Measurements from ENCODE around the gene ADAMTS16.

The ADAMTS16 gene

DNA sequence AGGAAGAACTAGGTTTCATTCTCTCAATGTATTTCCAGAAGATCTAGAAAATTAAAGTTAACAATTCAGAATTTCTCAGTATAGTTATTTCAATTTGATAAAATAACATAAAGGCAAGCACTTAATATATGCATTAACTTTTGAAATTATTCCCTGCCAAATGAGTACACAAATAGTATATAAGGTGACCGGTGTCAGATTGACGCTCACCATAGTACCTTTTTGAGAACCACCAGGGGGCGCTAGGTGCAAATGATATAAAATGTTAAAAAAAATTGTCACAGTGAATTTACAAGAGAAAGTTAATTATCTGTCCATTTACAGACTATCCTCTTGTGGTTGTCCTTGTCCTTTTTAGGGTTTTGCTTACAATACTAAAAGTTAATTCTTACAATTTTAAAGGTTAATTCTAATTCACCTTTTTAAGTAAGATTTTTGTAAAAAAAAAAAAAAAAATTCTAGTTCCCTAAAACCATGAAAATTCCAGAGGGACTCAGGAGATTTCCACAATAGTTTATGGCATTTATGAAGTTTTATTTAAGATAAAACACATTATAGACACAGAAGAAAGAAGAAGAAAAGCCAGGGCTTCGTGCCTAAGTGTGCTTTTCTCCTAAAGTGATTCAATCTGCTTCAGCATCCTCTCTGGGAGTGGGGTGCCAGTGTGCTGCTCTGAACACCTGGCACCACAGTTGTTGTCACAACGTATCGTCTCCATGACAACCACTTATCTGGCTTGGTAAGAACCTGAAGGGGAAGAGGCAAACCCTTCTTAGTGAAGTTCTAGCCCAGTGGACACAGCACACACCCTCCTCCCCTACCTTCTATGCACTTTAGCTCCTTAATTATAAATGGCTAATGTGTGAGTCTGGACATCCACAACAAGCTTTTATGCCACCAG, 1.7 kb downstream of the ADAMTS16 start:
- peak; percentile 63 for DNase-seq (ENCODE audit: low spot score)

DNA sequence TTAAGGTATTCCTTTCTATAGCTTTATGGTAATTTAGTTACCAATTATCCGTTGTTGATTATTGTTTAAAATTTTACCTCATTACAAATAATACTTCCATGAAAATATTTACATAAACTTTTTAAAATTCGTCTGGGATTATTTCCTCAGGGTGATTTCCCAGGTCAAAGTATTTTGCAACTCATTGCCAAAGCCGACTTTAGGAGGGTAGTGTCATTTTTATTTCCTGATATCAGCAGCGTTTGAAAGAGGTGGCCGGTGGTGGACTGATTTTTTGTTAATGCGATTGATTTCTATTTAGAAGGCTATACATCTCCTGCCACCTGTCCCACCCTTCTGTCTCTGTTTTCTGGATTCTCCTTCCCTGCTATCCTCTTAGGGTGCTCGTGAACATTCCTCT, 4.3 kb downstream of the ADAMTS16 start:
- DNase-seq (ENCODE audit: low spot score), result no peak

DNA sequence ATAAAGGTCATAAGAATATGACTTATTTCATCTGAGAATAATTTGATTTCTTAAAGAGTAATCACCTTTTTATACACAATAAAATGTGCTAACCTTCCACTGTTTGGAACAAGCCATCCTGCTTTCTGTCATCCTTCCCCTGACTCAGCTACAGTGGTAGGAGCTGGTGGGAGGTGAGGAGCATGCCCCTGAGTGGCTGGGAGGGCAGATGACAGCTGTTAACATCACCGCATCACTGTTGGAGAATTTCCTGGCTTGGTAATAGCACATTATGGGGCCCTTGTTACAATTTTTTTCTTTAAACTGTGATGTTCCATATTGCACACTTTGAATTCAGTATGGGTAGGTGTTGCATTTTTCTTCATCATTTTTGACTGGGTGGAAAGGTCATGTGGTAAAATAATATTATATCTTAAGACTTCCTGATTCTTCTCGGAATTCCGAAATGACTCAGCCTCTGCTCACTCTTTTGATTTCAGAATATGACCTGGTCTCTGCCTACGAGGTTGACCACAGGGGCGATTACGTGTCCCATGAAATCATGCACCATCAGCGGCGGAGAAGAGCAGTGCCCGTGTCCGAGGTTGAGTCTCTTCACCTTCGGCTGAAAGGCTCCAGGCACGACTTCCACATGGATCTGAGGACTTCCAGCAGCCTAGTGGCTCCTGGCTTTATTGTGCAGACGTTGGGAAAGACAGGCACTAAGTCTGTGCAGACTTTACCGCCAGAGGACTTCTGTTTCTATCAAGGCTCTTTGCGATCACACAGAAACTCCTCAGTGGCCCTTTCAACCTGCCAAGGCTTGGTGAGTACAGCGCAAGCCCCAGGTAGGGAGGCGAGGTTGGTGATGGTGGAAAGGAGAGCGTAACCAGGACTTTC, 5.8 kb downstream of the ADAMTS16 start:
- DNase-seq (ENCODE audit: low spot score), result no peak

DNA sequence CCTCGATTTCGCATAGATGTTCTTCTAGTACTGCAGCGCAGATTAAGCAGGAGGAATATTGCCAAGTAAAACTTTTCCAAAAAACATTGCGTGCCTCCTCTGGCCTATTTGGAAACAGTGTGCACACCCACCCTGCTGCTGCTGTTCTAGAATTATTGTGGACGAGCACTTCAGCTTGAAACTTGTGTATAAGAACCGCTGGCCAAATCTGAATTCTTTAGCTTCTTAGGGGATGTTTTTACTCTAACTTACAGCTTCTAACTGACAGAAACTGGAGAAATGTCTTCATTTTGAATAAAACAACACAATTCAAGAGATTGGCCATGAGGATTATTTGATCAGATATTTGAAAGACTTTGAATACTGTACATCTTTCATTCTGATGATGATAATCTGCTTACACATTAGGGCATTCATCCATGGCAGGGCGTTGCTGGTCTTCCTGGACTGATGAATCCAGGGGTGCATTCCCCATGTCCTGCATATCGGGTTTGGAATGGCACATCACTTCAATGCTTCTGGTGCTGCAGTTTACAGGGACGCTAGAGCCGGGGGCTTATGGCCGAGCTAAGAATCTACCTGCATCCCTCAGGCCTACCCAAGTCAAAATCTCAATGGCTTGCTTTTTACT, 6.5 kb downstream of the ADAMTS16 start:
- DNase-seq (ENCODE audit: low spot score), result no peak

DNA sequence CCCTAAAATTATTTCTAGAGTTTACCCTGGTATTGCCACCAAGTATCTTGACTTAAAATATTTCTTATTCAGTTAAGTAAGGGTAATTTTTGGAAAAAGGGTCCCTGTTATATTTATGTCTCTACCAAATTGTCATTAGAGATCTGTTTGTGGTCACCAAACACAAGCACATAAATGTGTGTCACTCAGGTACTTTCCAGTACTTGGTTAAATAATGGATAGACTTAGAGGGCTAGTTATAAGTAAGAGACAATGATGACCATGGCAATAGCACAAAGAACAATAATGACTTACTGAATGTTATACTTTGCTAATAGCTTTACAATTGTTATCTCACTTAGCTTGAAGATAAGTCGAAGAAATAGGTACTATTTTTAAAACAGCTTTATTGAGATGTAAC, 9.0 kb downstream of the ADAMTS16 start:
- DNase-seq (ENCODE audit: low spot score), result no peak

DNA sequence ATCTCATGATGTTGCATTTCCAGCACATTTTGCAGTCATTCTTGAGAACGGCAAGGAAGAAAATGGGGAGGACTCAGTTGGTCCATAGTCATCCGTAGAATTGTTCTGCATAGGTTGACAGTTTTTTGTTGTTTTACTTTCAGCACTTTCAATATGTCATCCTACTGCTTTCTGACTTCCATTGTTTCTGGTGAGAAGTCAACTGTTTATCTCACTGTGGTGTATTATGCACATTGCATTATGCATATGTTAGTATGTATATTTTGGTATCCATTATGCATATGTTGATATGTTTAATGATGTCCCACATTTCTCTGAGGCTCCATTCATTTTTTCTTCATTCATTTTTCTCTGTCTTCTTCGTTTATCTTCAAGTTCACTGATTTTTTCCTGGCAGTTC, 10.5 kb downstream of the ADAMTS16 start:
- no peak for DNase-seq (ENCODE audit: low spot score)

DNA sequence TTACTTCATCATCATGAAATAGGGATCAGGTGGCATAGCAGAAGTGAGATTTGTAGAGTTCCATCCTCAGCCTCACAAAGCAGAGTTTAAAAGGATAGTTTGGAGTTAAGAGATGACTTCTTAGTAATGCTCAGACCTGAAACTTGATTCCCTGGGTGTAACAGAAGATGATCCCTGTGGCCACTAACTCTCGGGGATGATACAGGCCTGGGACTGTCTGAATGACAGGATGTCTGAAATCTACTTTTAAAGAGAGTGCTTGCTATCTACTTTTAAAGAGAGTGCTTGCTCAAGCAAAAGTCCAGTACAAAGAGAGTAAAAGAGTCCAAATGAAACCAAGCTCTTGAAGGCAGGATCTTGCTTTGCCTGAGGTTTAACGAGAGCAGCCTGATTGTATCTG, 14.6 kb downstream of the ADAMTS16 start:
- DNase-seq (ENCODE audit: low spot score), result no peak

DNA sequence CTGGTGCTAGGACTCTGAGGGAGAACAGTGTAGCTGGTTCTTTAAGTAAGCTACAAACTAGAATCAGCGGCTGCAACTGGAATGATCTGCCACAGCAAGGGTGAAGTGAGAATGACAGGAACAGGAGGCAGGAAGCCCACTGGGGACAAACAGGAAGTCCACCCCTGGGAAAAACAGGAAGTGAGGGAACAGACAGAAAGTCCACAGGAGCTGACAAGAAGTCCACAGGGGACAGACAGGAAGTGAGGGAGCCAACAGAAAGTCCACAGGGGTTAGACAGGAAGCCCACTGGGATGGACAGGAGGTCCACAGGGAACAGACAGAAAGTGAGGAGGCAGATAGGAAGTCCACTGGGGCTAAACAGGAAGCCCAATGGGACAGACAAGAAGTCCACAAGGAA, 15.5 kb downstream of the ADAMTS16 start:
- no peak for DNase-seq (ENCODE audit: low spot score)

DNA sequence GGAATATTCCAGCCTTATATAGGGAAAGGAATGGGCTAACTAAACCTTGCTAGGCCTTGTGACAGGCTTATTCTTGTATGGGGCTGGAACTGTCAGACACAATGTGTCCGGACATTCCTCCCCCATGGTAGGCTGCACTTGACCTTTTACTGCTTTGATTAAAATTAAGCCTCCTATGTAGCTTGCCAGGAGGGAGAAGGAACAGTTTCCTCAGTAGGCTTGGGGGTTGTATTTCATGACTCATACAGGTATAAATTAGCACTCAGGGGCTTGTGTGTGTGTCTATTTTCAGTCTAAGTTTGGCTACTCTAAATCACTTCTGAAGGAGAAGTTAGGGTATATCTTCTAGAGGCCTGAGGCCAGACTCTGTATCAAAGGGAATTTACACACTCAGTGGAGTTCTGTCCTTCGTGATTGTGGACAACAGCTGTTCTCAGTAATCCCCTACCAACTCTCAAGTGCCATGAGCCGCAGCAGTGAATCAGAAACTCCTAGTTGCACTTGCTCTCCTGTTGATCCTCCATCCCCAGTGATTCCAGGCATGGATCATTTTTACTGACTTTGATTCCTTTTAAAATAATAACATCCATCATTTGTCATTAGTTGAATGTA, 16.4 kb downstream of the ADAMTS16 start:
- no peak for DNase-seq (ENCODE audit: low spot score)

DNA sequence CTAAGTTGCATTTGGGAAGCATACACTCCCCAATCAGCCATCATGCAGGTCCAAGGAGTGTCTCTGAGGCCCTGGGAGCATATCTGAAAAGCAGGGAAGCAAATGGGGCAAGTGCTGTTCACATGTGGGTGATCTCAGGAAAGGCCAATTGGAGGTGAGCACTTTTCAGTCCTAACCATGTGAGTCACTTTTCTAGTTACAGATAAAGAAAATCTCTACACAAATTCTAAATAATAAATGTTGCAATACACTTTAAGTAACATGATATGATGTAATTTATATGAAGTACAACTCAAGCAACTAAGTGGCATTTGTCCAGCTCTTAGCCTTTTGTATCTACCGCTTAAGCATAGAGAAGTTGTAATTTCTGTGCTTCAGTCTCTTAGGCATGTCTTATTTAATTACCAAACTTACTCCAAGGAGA, 18.4 kb downstream of the ADAMTS16 start:
- DNase-seq (ENCODE audit: low spot score), result no peak

DNA sequence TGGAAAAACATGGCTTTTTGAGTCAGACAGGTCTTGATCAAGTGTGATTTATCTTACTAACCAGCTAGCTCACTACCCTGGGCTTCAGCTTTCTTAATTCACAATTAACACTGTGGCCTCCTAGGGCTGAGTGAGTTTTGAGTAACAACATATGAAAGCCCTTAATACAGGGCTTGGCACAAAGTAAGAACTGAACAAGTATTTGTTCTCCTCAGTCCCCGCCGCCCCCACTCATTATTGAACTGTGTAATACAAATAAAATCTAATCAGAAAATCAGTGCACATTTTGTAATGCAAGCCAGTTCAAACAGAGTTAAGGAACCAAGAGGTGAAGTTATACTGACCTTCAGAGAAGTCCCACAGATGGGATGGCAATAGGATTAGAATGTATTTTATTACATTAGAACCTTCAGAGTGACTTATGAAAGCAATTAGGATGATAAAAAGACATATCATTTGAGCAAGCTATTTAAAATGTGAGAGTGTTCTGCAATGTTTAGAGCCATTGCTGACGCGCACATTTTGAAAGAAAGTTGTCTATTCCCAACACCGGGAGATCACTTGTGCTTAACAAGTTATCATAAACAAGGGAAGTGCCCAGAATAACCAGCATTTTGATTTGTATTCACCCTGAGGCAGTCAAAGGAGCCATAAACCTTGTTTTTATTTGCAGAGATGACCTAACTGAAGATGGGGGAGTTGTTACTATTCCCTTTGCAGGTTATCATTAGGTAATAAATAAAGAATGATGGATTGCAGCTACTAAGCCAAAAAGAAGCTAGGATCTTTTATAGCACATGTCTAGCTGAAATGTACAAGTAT, 19.4 kb downstream of the ADAMTS16 start:
- DNase-seq (ENCODE audit: low spot score), result no peak

DNA sequence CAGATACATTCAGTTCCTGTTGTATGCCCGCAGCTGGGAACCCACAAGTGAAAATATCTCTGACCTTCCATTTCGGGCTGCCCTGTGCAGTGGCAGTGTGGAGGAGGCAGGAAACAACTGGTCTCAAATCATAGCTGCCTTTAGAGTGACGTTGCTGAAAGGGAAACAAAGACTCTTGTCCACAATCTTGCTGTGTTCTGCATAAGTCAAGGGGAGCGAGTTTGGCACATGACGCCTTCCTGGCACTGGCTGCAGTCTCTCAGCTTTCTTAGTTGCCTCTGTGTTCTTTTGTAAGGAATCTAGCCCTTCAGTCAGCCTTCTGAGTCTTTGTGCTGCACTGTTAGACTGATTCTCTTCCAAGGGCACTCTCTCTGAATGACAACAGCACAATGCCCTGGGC, 24.0 kb downstream of the ADAMTS16 start:
- no peak for DNase-seq (ENCODE audit: low spot score)

DNA sequence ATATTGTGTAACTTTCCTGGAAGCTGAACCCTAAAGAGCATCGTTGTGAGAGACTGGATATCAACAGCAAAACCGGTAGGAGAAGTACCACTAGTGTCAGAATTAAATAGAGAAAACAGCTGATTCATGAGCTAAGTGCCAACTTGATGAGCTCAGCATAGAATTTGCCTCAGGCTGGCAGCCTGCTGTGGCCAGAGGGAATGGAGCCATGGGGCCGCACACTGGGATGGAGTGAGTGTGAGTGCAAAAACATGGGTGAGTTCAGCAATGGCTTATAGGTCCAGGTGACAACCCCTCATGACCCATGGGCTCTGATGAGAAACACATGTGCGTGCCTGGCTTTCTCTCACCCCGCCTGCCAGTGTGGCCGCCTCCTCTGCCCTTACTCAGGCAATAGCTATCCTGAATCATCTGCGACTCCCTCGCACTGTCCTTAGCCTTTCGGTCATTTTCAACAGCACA, 25.4 kb downstream of the ADAMTS16 start:
- DNase-seq (ENCODE audit: low spot score), result no peak

DNA sequence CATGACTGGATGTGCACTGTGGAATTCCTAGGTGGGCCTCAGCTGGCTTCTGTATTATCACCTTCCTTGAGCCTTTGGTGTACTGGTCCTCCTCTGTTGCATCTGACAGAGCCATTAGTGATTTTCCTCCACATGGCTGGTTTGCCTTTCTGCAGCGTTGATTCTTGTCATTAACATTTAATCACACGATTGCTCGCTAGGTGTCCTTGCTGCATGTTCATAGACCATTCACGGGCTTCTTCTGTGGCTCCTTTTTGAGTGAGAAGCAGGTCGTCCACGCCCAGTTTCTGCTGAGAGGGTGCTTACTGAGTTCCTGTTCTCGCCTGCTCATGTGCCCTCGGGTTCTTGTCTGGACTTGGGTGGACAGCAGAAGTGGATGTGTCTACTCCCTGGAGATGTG, 29.3 kb downstream of the ADAMTS16 start:
- no peak for DNase-seq (ENCODE audit: low spot score)

DNA sequence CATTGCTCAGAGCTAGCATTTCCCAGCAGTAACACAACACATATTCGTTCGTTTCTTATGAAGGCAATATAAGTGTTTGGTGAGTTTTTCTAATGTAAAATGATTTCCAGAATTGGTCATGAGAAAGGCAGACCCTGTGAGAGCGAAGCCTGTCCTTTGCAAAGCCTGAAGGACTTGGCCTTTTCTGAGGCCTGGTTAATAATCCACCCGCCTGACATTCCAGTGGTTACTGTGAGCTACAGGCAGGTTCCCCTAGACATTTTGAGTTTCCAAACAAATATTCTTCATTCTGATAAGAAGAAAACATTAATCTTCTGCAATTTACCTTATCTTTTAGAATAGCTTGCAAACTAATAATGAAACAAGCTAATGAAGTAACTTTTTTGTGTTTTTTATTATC, 38.0 kb downstream of the ADAMTS16 start:
- no peak for DNase-seq (ENCODE audit: low spot score)

DNA sequence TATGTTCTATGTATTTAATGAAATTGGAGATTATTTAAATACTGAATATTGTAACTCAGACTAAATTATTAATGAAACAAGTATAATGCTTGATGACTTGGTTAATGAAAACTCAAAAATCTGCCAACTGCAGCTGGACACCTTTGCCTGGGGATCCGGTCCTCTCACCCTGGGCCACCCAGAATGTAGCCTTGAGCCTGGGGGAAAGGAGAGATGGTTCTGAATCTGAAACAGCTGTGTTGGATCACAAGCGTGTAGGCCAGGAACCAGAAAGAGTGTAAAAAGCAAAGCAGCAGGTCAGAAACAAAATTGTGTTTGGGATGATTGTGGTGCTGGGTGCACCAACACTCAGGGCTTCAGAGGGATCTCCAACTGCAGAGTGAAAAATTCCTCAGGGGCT, 38.5 kb downstream of the ADAMTS16 start:
- no peak for DNase-seq (ENCODE audit: low spot score)

DNA sequence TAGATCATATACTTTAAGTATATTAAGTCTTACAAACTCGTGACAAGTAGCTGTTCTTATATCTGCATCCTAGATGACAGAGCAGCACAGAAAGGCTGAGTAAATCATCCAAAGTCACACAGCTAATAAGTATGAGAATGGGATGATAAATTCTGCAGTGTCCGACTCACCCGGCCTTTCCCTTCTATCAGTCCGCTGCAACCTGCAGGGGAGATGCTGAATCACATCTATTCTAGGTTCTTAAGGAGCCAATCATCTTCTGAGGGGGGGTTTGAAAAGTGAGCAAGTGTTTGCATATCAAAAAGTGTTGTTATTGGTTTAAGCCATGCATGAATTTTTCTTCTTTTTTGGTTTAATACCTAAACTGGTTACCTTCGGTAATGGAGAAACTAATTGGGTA, 38.9 kb downstream of the ADAMTS16 start:
- no peak for DNase-seq (ENCODE audit: low spot score)

DNA sequence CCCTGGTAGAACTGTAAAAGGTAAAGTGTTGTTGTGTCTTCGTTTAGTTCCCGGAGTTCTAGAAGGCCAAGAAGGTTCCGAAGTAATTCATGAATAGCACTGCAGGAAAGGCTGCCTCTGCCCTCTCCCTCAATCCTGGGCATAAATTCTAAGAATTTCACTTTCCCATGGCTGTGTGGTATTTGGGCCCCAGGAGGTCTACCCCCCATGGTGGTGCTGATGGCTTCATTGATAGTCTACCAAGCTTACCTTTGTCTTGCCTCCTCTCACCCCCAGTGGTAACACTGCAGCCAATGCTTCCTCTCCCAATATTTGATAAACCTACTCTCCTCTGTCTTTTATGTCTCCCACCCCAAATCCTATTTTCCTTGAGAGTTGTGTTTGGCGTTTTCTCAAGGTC, 39.5 kb downstream of the ADAMTS16 start:
- no peak for DNase-seq (ENCODE audit: low spot score)

DNA sequence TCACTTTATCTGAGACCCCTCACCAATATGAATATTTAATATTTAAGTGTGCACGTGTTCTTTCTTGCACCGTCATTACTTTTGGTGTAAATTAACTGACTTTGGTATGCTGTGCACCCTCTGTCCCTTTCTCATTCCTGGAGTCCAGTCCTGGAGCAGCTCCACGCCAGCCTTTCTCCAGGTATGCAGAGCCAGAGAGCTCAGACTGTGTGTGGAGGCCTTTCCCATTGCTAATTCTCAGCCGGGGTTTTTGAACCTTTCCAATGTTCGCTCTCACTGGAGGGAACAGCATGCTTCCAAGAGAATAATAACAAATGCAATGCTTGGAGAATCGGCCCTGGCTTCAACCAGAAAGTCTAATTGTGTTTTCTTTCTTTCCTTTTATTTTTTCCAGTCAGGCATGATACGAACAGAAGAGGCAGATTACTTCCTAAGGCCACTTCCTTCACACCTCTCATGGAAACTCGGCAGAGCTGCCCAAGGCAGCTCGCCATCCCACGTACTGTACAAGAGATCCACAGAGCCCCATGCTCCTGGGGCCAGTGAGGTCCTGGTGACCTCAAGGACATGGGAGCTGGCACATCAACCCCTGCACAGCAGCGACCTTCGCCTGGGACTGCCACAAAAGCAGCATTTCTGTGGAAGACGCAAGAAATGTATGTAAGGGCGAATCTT, 41.7 kb downstream of the ADAMTS16 start:
- DNase-seq (ENCODE audit: low spot score), result no peak

DNA sequence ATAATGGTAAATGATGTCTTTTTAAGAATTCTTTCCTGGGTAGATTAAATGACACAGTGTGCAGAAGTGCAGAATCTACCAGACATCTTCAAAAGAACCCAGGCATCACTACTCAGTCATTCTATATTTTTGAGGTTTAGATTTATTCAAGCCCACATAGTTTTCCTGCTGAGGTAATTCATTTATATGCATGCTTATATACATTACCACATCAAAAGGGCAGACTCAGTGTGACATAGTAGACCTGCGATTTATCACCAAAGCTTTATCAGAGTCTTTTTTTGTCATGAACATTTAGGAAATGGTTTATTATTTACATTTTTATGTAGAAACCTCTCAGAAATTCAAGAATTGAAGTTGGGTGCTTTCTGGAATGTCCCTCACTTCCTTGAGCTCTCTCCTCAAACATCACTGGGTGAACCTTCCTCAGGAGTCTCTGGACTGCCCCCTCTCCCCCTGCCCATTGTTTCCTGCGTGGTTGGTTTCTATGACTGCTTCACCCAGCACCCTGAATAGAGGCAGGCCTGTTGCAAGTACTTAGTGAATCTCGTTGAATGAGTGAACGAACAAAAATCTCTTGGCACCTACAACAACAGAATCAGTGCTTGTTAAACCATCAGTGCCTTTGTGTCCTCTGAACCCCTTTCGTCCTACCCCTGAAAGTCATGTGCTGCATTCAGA, 42.5 kb downstream of the ADAMTS16 start:
- DNase-seq (ENCODE audit: low spot score), result no peak

Measured in hematopoietic multipotent progenitor cell treated with erythropoietin and hydrocortisone succinate and interleukin-3 and kit ligand, for 17 days (in vitro differentiated cells).